Measurements from ENCODE around the gene CMIP. TPM values are rescaled to one million over a fixed set of nuclear protein-coding genes. Genes with fewer than 3 reads are reported as not detected.

The CMIP gene
- total RNA-seq, 1 experiment from 2014 or later, result 63.7 TPM

Small RNAs within 50 kb of the gene (microRNA-seq; reads per million reads assigned to microRNA genes)
- gene MIR6504 (ENCODE audit: borderline number of aligned reads) (not detected), gene MIR7854 (ENCODE audit: borderline number of aligned reads) (not detected)

Other genes with a start within 250 kb of the CMIP start
- 0.15 to 0.23 TPM (median 0.23 TPM) in 3 replicates for gene BCO1, start 206.1 kb upstream of the CMIP start, total RNA-seq (2021)
- 20.1 to 25.4 TPM (median 21.8 TPM) in 3 replicates for gene GAN, start 129.8 kb upstream of the CMIP start, total RNA-seq (2021)

All from WTC11 (cell line).